Skin epidermis (tissue), 12 donors: ENCODE measurements around the gene OR4D11.
A peak's percentile ranks its signal among the peaks of the same experiment; 100 is the strongest.
"Not testable (repeated sequence)": the region's sequence is repeated elsewhere in the genome, so short reads cannot be mapped to it uniquely, and the experiment has no call there.

Experiments
- H3K27ac ChIP-seq, 21 experiments: fragments of 200-600 bp; sonication (generic) in 11 of 21; one replicate each; pipeline ENCODE4 v1.5.0; 2020; ENCODE audit warnings: mild to moderate bottlenecking in 3 of 21, inconsistent platforms in 2 of 21, moderate library complexity in 2 of 21
- H3K4me3 ChIP-seq, 7 experiments: fragments of 200-600 bp; sonication (generic) in 2 of 7; one replicate each; pipeline ENCODE4 v1.5.0; 2020; ENCODE audit warnings: inconsistent platforms in 2 of 7, mild to moderate bottlenecking in 2 of 7, moderate library complexity in 1 of 7

The OR4D11 gene

GRCh38 chr11:59503276-59503675 is at the start of gene OR4D11:
OR4D11 (plus strand) TSS chr11:59503576; CDS start chr11:59503576, 0 bp downstream.
- H3K27ac ChIP-seq = no peak within 1 kb of the TSS
- H3K4me3 ChIP-seq = no peak within 1 kb of the TSS

- Histone ChIP-seq H3K4me3 (no peak within 1 kb of the TSS), H3K27ac (no peak within 1 kb of the TSS)
These were observed 46.7 kb upstream of the OR4D11 start, which contains the start of gene OR4D6 for GRCh38 chr11:59456661-59457060. OR4D6 (plus strand) TSS chr11:59456961; CDS start chr11:59456961, 0 bp downstream.

GRCh38 chr11:59459916-59460315 is 43.5 kb upstream of the OR4D11 start:
- H3K27ac ChIP-seq = no peak overlapping the region
- H3K4me3 ChIP-seq = no peak overlapping the region

- H3K27ac ChIP-seq = no peak overlapping the region
- H3K4me3 ChIP-seq = no peak overlapping the region
These were observed 40.2 kb upstream of the OR4D11 start for GRCh38 chr11:59463190-59463641.

- H3K27ac ChIP-seq = no peak within 1 kb of the TSS
- no peak within 1 kb of the TSS for H3K4me3 ChIP-seq
These were observed 30.4 kb upstream of the OR4D11 start, which contains the start of gene OR4D10 for GRCh38 chr11:59473015-59473414. OR4D10 (plus strand) TSS chr11:59473315; CDS start chr11:59477430, 4,115 bp downstream.

GRCh38 chr11:59475176-59475575 is 28.2 kb upstream of the OR4D11 start:
- Histone ChIP-seq H3K4me3 (no peak overlapping the region), H3K27ac (no peak overlapping the region)

- Histone ChIP-seq H3K4me3 (no peak overlapping the region), H3K27ac (no peak overlapping the region)
These were observed 23.5 kb upstream of the OR4D11 start for GRCh38 chr11:59479906-59480305.

- no peak overlapping the region for H3K27ac ChIP-seq
- no peak overlapping the region for H3K4me3 ChIP-seq
These were observed 23.0 kb upstream of the OR4D11 start for GRCh38 chr11:59480359-59480758.

- Histone ChIP-seq H3K4me3 (no peak overlapping the region), H3K27ac (no peak overlapping the region)
These were observed 1.4 kb upstream of the OR4D11 start for GRCh38 chr11:59501931-59502330.

GRCh38 chr11:59510941-59511589 is 7.7 kb downstream of the OR4D11 start, which contains the start of gene OR4D9:
OR4D9 (plus strand) TSS chr11:59511539; CDS start chr11:59514913, 3,374 bp downstream.
- Histone ChIP-seq H3K27ac (peak within 1 kb of the TSS in 2 of 21 experiments; percentile 4 to 49), H3K4me3 (no peak within 1 kb of the TSS)

GRCh38 chr11:59511675-59512074 is 8.3 kb downstream of the OR4D11 start:
- Histone ChIP-seq H3K27ac (no peak overlapping the region), H3K4me3 (no peak overlapping the region)

- H3K27ac ChIP-seq, H3K4me3 ChIP-seq: not testable (repeated sequence)
These were observed 16.8 kb downstream of the OR4D11 start for GRCh38 chr11:59520139-59520538.

- Histone ChIP-seq H3K27ac (no peak overlapping the region), H3K4me3 (no peak overlapping the region)
These were observed 17.4 kb downstream of the OR4D11 start for GRCh38 chr11:59520741-59521140.

GRCh38 chr11:59523541-59523940 is 20.2 kb downstream of the OR4D11 start:
- Histone ChIP-seq H3K27ac (no peak overlapping the region), H3K4me3 (no peak overlapping the region)

GRCh38 chr11:59528711-59529110 is 25.3 kb downstream of the OR4D11 start:
- no peak overlapping the region for H3K4me3 ChIP-seq
- H3K27ac ChIP-seq = no peak overlapping the region

- H3K4me3 ChIP-seq = no peak overlapping the region
These were observed 29.2 kb downstream of the OR4D11 start for GRCh38 chr11:59532620-59533019.

GRCh38 chr11:59534676-59535075 is 31.3 kb downstream of the OR4D11 start:
- no peak overlapping the region for H3K4me3 ChIP-seq
- no peak overlapping the region for H3K27ac ChIP-seq

More at GRCh38 chr11:59532620-59533019, 29.2 kb downstream of the OR4D11 start:
- H3K27ac ChIP-seq = no peak overlapping the region

- H3K27ac ChIP-seq = no peak overlapping the region
- no peak overlapping the region for H3K4me3 ChIP-seq
These were observed 38.9 kb downstream of the OR4D11 start for GRCh38 chr11:59542142-59542810.

- H3K4me3 ChIP-seq, H3K27ac ChIP-seq: not testable (repeated sequence)
These were observed 40.3 kb downstream of the OR4D11 start for GRCh38 chr11:59543713-59544112.

- peak overlapping the region in 4 of 21 experiments; percentile 5 to 70 (median 41) for H3K27ac ChIP-seq
- H3K4me3 ChIP-seq = peak overlapping the region in 1 of 7 experiments; percentile 13
These were observed 41.4 kb downstream of the OR4D11 start for GRCh38 chr11:59544869-59545178.
